Measurements from ENCODE around the gene CATSPERZ.

- TF ChIP-seq RAD51 (IDR thresholded peaks at IDR 0.05; ENCODE audit: borderline replicate concordance, low read depth) (no peak), CTCF (IDR thresholded peaks at IDR 0.05 in 2 of 3, conservative IDR thresholded peaks at IDR 0.05 in 1 of 3; ENCODE audit: insufficient read depth in 2 of 3, low read depth in 1 of 3, low read length in 3 of 3) (no peak), POLR2A (conservative IDR thresholded peaks at IDR 0.05) (no peak), ZBTB49 (CRISPR knock-in tag; IDR thresholded peaks at IDR 0.05; ENCODE audit: borderline replicate concordance) (no peak), ATF6 (CRISPR knock-in tag; IDR thresholded peaks at IDR 0.05) (no peak), TRIM24 (IDR thresholded peaks at IDR 0.05) (no peak), JUND (IDR thresholded peaks at IDR 0.05; ENCODE audit: borderline replicate concordance, low read depth, low read length) (no peak), JUND (tag; IDR thresholded peaks at IDR 0.05; ENCODE audit: borderline replicate concordance, low read depth, low read length) (no peak), KLF16 (IDR thresholded peaks at IDR 0.05) (no peak), TARDBP (IDR thresholded peaks at IDR 0.05) (no peak), SMAD1 (IDR thresholded peaks at IDR 0.05; ENCODE audit: low read depth, low read length, partially characterized antibody) (no peak), NFXL1 (CRISPR knock-in tag; IDR thresholded peaks at IDR 0.05) (no peak), NR1H2 (CRISPR knock-in tag; IDR thresholded peaks at IDR 0.05) (no peak)
Observed at GRCh38 chr11:64291262-64291751, 8.9 kb upstream of the CATSPERZ start, which contains the start of gene KCNK4.
